GM19023 (cell line): ENCODE data around the gene SPRYD4.
"Not testable (repeated sequence)": the region's sequence is repeated elsewhere in the genome, so short reads cannot be mapped to it uniquely, and the experiment has no call there.

Source experiments
- ATAC-seq: cut with Tn5 transposase; IDR thresholded peaks from one replicate; pipeline ENCODE4 v1.9.1; 2021; ENCODE audit warnings: mild to moderate bottlenecking, moderate library complexity; ENCODE audit not compliant: unreplicated experiment

Gene SPRYD4

DNA sequence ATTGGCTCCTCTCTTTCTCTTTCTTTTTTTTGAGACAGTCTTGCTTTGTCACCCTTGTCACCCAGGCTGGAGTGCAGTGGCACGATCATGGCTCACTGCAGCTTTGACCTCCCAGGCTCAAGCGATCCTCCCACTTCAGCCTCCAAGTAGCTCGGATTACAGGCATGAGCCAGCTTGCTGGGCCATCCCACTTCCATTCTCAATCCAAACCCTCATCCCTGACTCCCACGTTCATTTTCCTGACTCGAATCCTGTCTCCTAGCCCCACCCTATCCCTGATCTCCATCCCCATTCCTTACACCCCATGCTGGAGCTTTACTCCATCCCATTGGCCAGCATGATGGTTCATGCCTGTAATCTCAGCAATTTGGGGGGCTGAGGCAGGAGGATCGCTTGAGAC lies 7.8 kb downstream of the SPRYD4 start:
- ATAC-seq = no peak

DNA sequence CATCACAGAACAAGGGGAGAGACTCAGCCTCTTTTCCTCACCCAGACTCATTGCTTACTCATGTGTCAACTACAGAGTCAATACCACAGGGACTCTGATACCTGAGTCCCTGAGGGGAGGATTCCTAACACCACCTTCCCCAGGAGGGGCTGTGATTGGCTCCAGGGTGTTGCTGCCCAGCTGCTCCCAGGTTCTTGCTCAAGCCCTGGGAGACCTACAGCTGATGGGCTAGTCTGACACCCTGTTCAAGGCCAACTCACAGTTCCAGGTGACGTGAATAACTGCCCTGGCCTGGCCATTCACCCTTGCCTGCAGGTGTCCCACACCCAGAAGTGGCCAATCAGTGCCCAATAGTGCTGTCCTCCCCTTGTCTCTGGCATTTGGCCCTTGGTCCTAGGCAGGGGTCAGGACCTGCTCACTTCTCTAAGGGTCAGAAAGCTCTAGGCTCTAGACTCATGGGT lies 8.6 kb downstream of the SPRYD4 start:
- ATAC-seq = no peak

DNA sequence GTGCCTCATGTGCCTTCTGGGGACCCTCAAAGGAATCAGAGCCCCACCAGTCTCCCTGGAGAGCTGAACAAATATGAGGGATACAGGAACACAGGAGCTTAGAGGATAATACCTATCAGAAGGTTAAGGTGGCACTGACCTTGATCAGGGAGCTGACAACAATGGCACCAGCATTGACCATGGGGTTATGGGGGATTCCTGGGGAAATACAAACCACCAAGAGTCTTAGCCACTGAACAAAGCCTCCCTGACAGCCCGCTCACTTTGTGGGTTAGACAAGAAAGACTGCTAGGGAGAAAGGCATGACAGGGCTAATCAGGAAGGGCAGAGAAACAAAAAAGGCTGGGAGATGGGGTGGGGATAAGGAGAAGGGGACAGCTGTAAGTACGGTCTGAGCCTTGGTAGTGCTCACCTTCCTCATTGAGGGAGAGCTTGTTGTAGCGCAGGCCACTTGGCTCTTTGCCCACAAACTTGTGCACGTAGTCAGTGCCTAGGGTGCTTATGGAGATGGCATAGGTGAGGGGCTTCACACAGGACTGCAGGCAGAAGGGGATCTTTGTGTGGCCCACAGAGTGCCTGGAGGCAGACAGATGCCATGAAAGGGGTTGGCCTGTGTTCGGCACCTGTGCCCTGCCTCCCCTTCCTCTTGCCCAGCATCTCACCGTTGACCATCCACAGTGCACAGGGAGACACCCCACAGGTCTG lies 9.3 kb downstream of the SPRYD4 start:
- no peak for ATAC-seq

DNA sequence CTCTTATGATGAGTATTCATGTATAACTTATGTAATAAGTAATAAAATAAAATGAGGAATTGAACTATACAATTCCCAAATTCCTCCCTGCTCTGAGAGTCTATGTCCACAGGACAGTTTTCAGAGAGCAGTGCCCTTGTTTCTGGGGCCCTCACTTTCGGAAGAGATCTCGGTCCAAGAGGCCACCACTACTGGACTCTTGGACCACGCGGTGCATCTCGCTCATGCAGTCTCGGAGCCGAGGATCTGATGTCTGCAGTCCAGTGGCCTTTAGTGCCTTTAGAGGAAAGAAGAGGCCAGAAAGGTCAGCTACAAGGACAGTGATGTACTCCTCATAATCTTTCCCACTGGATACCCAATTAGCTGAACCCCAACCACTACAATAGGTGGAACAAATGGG lies 11.2 kb downstream of the SPRYD4 start:
- no peak for ATAC-seq

DNA sequence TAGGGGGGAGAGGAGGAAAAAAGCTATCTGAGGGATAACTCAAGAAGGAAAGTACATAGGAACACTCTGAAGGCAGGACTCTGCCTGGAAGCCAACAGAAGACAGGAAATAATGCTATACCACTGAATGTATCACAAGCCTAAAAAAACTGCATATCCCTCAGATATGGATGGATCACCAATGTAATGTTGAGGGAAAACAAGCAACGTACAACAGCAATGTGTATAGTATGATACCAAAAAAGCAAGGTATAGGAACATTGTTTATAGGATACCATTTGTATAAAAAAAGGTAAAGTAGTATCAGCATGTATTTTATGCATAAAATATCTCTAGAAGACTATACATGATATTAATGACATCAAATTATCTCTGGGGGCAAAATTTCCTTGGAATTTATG lies 16.2 kb downstream of the SPRYD4 start:
- ATAC-seq = no peak

DNA sequence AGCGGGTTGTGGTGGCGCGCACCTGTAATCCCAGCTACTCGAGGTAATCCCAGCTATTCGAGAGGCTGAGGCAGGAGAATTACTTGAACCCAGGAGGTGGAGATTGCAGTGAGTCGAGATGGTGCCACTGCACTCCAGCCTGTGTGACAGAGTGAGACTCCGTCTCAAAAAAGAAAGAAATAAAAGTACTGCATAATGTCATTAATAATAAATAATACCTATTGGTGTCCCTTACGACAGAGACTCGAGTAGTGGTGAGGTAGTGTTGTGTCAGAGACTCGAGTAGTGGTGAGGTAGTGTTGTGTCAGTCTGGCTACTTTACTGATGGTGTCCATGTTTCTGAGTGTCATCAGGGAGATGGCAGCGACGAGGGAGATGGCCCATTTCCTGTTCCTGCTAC lies 18.3 kb downstream of the SPRYD4 start:
- no peak for ATAC-seq

DNA sequence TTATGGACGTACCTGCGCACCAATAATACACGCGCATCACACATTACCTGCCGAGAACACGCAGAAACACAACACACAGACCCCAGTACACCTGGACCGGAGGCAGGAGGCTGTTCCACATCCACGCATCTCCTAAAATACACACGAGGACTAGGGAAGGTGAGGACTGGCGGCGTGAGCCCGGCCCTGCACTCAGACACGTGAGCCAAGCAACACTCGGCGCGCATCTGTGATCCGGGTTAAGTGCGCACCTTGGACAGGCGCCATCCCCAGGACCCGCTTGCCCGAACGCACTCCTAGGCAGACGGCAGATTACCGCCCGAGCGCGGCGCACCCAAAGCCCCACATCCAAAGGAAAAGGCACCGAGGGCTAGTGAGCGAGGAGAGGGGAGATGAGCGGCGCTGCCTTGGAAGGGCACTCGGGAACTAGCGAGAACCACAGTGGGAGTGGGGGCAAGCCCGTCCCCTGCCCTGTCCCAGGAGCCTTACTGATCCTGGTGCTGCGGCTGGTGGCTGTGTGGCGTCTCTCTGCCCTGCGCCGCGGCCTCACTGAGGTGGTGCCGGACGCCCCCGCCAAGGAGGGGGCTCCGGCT lies 19.2 kb downstream of the SPRYD4 start:
- peak; percentile 24 for ATAC-seq

DNA sequence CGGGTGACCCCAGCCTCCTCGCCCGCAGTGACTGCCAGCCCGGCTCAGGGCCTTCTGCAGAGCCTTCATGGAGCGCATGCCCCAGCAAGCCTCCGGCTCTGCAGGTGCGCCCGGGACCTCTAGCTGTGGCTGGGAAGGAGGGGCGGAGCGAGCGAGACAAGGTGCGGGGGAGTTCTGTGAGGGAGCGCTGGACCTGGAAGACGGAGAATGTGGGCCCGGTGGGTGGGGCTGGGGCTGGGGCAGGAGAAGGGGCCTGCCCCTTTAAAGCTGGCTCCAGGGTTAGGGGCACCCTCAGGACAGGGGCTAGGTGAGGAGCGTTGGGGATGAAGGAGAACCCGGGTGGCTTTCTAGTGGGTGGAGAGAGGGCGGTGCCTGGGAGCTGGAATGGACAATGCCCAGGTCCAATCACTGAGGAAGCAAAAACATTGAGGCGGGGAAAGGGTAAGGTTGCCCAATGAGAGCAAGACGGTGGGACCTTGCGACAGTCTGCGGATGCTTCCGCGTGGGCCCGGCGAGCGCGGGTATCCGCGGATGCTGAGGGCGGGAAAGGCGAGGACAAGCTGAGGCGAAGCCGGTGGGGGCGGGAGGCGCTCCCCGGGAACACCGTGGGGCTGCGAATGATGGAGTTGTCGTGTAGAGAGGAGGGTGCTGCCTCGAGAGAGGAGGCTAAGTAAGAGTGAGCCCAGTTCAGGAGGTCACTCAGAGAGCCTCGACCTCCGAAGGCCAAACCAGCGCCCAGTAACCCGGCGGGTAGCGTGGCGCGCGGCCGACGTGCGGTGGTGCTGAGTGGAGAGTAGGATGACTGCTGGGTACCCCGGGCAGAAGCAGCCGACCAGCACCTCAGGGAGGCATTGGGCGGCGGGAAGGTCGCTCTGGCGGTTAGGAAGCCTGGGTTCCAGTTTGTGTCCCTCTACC lies 19.9 kb downstream of the SPRYD4 start, which contains the start of gene GLS2:
GLS2 (minus strand) TSS at position 121 of the 915 bp plus-strand sequence; CDS start at position 78, 43 bp downstream.
- ATAC-seq = peak; percentile 95

DNA sequence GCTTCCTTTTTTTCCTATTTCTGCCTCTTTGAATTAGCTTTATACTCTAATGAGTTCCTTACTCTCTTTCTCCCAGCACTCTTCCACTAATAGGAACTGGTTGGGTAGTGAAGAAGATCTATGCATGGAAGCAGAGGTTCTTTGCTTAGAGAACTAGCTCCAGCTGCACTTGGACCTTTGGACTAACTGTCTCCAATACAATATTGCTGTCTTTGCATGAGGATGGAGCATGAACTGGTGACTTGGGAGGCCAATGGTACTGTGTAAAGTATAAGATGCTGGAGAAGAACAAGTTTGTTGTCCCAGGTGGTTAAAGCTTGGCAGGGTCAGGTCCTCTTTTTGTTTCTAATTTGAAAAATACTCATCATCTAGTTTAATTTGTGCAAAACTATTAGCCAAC lies 22.0 kb downstream of the SPRYD4 start:
- no peak for ATAC-seq

DNA sequence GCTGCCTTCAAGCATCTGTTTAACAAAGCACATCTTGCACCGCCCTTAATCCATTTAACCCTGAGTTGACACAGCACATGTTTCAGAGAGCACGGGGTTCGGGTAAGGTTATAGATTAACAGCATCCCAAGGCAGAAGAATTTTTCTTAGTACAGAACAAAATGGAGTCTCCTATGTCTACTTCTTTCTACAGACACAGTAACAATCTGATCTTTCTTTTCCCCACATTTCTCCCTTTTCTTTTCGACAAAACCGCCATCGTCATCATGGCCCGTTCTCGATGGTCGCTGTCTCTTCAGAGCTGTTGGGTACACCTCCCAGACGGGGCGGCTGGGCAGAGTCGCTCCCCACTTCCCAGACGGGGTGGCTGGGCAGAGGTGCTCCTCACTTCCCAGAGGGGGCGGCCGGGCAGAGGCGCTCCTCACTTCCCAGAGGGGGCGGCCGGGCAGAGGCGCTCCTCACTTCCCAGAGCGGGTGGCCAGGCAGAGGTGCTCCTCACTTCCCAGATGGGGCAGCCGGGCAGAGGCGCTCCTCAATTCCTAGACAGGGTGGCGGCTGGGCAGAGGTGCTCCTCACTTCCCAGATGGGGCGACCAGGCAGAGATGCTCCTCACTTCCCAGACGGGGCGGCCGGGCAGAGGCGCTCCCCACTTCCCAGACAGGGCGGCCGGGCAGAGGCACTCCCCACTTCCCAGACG lies 25.2 kb downstream of the SPRYD4 start:
- ATAC-seq = not testable (repeated sequence)

DNA sequence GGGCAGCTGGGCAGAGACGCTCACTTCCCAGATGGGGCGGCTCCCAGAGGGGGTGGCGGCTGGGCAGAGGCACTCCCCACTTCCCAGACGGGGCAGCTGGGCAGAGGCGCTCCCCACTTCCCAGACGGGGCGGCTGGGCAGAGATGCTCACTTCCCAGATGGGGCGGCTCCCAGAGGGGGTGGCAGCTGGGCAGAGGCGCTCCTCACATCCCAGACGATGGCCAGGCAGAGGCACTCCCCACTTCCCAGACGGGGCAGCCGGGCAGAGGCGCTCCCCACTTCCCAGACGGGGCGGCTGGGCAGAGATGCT lies 25.7 kb downstream of the SPRYD4 start:
- ATAC-seq = not testable (repeated sequence)

DNA sequence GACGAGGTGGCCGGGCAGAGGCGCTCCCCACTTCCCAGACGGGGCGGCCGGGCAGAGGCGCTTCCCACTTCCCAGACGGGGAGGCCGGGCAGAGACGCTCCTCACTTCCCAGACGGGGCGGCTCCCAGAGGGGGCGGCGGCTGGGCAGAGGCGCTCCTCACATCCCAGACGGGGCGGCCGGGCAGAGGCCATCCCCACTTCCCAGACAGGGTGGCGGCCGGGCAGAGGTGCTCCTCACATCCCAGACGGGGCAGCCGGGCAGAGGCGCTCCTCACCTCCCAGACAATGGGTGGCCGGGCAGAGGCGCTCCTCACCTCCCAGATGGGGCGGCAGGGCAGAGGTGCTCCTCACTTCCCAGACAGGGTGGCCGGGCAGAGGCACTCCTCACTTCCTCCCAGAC lies 26.1 kb downstream of the SPRYD4 start:
- not testable (repeated sequence) for ATAC-seq

DNA sequence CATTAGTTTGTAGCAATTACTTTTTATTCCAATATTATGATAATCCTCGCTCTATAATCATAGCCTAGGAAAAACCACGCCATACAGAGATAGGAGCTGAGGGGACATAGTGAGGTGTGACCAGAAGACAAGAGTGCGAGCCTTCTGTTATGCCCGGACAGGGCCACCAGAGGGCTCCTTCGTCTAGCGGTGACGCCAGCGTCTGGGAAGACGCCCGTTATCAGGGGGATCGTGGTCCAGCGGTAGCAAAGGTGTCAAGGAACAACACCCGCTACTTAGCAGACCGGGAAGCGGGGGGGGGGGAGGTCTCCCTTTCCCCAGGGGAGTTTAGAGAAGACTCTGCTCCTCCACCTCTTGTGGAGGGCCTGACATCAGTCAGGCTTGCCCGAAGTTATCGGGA lies 28.3 kb downstream of the SPRYD4 start:
- ATAC-seq = not testable (repeated sequence)

DNA sequence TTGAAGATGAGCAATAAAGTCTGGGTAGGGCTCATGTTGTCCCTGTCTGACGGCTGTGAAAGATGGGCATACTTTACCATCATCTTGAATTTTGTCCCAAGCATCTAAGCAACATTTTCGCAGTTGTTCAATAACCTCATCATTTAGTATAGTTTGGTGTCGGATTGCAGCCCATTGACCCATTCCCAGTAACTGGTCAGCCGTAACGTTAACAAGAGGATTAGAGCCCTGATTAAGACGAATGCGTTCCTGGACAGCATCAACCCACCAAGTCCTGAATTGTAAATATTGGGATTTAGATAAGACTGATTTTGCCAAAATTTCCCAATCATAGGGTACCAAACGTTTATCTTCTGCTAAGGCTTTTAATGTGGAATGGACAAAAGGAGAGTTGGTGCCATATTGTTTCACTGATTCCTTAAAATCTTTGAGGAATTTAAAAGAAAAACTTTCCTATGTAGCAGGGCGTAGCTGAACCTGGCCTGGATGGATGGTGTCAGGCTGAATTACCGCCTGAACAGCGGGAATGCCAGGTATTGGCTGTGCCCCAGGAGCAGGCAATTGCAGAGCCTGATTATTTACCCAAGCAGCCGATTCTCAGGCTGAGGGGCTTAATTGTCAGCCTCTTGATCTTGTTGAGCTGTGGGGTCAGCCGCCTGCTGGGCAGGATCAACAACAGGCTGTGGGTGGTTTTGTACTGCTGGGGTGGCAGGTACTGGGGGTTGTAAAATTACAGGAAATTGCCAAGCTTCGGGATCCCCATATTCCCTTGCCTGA lies 29.9 kb downstream of the SPRYD4 start:
- ATAC-seq = not testable (repeated sequence)

DNA sequence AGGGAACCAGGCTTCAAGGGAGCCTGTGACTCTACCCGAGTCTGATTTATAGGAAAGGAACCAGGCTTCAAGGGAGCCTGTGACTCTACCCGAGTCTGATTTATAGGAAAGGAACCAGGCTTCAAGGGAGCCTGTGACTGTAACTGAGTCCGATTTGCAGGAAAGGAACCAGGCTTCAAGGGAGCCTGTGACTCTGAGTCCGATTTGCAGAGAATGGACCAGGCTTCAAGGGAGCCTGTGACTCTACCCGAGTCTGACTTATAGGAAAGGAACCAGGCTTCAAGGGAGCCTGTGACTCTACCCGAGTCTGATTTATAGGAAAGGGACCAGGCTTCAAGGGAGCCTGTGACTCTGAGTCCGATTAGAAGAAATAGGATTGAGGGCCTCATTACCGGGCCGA lies 31.1 kb downstream of the SPRYD4 start:
- not testable (repeated sequence) for ATAC-seq

DNA sequence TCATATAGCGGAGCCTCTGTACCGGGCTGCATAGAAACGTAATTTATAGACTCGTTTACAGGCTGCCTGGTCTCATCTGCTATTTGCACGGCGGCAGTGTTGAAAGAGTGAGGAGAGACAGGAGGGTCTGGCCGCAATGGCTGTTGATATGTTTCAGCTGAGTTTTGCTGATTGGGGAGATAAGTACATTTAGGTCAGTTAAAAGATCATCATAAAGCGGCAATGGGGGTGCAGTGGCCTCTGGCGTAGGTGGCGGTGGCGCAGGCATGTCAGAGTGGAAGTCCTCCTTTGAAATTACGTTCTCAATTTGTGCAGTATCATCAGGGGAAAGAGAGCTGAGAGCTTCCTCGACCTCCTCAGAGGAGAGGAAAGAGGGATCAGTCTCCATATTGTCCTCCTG lies 31.5 kb downstream of the SPRYD4 start:
- not testable (repeated sequence) for ATAC-seq

DNA sequence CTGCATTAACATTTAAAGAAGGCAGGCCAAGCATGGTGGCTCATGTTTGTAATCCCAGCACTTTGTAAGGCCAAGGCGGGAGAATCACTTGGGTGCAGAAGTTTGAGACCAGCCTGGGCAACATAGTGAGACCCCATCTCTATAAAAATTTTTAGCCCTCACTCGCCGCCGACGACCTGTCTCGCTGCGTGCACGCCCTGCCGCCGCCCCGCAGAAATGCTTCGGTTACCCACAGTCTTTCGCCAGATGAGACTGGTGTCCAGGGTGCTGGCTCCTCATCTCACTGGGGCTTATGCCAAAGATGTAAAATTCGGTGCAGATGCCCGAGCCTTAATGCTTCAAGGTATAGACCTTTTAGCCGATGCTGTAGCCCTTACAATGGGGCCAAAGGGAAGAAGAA lies 42.4 kb downstream of the SPRYD4 start:
- no peak for ATAC-seq

DNA sequence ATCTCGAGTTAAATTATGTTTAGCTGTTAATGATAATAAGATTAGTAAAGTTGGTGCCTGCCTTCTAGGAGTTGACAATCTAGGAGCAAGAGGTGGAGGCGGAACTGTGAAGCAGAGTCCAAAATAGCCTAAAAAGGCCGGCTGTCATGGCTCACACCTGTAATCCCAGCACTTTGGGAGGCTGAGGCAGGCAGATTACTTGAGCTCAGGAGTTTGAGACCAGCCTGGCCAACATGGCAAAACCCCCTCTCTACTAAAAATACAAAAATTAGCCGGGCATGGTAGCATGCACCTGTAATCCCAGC lies 45.6 kb downstream of the SPRYD4 start:
- ATAC-seq = not testable (repeated sequence)

DNA sequence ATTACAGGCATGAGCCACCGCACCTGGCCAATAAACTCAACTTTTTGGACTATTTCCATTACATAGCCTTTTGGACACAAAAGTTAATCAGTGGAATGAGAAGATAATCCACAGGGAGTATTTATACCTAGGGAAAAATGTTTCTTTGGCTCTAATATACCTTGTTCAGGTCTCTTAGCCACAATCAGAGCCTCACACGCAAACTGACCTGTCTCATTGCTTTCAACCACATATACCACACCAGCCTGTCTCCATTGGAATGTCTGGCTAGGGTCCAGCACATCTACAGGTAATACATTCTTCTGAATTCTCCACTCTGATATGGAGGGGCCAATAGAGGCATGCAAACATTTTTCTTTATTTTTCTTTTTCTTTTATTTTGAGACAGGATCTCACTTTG lies 49.5 kb downstream of the SPRYD4 start:
- ATAC-seq = no peak

DNA sequence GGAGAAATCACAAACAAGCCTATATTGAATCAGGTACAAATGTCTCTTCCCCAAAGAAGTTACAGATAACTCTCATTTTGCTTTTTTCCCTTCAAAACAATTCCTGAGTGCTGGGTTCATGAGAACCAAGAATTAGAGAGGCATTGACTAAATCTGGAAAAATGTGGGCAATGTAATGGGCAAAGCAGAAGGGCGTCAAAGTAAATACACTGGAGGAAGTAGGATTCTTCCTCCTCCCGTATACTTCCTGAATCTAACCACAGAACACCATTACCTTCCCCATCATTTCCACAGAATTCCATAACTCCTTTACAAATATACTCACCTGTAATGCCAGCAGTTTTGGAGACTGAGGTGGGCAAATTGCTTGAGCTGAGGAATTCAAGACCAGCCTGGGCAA lies 50.2 kb downstream of the SPRYD4 start:
- ATAC-seq = no peak

DNA sequence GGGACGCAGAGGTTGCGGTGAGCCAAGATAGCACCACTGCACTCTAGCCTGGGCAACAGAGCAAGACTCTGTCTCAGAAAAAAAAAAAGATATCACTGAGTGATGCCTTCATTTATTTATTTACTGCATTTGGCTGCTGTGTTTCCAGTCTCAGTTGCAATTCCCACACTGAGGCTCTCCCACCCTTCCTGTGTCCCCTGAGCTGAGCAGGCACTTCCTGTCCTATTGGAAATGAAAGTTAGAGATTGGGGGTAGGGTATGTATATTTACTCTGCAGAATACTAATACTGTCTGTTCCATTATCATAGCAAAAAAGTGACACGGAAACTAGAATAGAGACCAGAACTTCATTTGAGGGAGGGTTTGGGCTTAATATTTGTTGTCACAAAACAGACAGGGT lies 51.7 kb downstream of the SPRYD4 start:
- no peak for ATAC-seq
